ENCODE measurements around the gene SCD5.

The SCD5 gene

DNA sequence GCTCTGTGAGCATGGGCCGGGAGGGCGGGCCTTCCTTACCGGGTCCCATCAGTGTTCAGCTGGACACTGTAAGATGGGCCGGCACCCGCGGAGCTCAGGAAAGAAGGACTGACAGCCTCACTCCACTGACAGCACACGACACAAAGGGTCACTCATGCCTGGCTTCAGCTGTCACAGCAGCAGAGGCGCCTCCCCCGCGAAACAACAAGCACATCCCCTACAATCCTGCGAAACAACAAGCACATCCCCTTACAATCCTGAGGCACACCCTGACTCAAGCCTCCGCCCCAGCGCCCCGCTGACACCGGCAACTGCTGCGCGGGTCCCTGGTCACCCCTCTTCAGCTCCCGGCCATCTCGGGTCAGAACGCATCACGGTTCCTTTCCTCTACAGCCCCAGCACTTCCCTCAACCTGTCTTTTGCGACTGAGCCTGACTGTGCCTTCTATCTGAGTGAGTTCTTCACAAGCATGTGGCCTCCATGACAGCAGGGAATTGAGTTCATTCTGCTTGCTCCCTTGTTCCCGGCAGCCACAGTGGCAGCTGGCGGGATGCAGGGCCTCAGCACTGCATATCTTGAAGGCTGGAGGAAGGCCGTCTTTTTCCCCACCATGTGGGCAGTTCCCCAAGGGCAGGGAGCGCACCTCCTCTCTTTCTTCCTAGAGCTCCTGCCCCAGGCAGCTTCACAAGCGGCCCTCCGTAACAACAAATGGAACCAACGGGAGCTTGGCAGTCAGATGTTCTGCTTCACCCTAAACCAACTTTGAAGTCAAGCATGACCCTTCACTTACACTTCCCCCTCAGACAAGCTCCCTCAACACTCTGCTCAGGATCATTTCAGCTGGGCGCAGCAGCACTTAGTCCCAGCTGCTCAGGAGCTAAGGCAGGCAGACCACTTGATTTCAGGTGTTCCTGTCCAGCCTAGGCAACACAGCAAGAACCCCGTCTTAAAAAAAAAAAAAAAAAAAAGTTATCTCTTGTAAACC lies 39.6 kb downstream of the SCD5 start:
- DNase-seq = no peak

DNA sequence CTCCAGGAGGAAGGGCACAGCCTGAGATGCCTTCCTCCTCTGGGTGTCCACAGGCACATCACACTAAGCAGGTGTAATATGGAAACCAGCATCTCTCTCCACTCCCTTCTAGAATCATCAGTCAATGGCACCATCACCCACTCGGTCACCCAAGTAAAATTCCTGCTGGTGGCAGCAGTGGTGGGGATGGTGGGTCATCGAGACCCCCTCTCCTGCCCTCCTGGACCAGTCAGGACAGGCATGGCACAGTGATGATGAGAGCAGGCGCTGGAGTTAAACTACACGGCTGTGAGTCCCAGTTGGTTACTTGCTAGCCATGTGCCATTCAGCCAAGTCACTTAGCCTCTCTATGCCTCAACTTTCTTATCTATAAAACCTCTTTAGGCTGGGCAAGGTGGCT lies 42.5 kb downstream of the SCD5 start:
- no peak for DNase-seq

DNA sequence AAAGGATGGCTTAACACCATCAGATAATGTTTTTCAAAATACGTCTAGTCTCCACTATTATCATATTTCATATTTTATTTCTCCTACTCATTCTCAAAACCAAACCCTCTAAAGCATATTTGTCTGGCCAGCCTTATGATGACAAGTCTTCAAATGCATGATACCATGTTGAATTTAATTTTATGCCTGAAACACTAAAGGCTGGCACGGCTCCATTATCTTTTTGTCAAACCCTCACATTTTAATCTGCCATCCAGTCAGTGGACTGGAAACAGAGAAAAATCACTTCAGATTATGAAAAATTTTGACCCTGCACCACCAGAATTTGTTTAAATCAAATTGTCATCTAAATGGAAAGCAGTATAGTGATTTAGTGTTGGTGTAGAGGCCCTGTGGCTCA lies 42.9 kb downstream of the SCD5 start:
- no peak for DNase-seq

DNA sequence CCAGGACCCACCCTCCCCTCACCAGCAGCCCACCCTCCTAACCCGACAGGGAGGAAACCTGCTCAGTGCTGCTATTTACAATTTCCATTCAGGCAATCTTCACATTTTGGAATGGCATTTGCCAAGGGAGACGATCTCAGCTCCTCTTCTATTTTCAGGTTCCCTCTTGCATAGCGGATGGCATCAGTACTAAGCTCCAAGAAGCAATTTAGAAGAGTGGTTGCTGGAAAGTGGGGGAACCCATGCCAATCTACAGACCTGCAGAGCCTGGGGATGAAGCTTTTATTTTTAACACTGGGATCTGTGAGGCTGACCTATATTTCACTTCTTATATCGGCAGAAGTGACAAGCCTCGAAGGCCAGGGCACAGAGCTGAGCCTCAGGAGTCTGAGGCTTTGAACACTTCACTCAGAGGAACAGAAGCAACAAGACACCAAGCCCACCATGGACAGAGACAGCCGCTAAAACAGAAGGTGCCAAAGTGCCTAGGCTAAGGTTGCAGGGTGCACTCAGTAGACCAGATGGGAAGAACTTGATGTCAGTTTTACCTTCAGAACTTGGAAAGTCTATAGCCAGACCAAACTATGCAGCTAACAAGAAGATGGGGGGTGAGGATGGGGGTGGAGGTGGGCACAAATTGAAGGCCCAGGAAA lies 44.0 kb downstream of the SCD5 start:
- DNase-seq = no peak

DNA sequence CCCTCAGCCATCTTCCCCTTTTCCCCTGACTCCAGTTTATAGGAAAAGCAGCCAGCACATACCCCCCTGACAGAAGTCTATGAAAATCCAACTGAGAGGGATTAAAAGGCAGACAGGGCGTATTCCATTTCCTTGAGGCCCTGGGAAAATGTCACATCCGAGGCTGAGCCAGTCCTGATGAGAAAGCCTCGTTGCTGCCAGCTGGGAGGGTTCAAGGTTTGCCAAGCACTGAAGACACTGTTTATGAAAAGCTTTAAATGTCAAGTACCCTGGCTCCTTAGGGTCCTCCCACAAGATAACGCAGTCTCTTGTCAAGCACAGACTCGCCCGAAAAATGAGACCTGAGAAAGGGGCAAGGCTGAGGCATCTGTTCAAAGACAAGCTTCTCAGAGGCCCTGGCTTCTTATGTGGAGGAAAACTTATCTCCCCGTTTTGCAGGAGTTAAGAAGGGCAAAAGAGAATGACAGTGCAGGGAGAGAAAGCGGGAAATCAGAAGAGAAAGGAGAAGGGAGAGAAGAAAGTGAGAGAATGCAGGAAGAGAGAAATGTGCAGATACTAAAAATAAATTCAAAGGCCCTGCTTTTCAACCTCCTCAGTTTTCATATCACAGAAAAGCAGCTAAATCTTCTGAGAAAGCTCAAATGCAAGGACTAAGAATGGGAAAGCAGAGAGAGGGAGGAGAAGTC lies 44.7 kb downstream of the SCD5 start:
- DNase-seq = no peak

DNA sequence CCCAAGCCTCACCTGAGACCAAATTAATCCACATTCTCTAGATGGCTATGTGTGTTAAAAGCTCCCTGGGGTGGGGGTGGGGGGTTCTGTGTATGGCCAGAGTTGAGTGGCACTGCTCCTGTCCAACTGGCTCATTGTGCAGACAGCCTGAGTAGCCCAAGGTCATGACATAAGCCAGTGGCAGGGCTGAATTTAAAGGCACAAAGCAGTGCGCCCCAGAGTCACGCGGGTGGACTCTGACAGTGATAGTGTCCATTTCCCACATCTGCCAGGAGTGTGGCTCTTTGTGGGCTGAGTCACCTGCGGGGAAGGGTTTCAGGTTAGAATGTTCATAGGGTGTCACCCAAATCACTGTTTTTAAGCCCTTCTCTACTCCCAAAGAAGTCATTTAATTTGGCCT lies 45.4 kb downstream of the SCD5 start:
- no peak for DNase-seq

DNA sequence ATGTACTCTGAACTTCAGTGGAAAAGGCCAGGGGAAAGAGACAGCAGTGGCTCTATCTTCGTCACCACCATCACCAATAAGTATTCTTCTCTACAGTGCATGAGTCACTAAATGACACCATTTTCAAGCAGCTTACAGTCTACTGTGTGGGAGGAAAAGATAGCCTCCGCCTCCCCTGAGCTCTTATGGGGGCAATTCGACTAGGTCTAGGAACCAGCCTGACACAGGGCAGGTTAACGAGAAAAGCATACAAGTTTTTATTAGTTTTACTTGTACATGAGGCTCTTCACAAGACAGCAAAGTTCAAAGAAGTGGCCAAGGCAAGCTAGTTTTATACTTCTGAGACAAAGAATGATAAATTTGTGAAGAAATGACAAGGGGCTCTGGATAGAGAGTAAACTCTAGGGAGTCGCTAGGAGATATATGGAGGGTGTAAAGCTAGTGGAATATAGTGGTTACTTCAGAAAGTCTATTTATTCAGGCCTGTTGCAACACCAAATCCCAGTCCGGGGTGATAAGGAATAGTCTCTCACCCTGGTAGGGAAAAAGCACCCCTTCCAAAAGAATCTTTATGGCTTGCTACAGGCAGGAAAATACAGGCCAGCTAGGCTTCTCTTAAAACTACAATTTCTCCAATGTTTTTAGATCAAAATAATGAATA lies 49.7 kb downstream of the SCD5 start:
- no peak for DNase-seq

DNA sequence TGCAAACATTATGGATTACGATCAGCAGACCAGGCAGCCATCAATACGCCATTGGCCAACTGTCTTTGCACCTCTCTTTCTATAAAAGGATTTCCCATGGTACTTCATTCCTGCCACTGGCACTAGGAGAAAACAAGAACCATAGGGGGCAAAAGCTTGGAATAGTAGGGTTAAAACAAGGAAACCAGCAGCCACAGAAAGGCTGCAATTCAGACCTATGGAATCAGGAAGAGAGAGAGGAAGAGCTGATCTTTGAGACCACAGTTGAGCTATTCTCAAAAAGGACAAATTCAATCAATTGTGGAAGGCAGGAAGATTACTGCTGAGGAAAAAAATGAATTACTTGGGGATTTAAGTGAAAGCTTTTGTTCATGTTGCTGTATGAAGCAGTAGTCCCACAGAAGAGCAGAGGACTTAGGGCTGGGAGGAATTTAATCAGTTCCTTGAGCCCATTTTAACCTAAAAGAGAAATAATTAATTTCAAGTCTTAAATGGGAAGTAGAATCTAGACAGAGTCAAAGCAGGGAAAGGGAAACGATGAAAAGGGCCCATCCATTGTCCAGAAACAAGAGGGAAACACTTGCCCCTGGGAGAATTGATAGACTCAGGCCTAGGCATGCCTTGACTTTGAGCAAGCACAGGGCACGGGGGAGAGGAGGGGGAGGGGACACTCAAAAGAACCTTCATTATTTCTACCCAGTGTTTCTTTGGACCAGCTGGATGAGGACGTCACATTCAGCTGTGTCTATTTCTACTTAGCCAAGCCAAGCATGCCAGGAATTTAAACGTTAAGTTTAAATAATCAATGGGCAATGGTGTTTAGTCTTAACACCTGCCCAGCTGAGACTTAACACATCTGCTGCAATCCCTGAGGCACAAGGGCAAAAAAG lies 50.7 kb downstream of the SCD5 start:
- DNase-seq = no peak

DNA sequence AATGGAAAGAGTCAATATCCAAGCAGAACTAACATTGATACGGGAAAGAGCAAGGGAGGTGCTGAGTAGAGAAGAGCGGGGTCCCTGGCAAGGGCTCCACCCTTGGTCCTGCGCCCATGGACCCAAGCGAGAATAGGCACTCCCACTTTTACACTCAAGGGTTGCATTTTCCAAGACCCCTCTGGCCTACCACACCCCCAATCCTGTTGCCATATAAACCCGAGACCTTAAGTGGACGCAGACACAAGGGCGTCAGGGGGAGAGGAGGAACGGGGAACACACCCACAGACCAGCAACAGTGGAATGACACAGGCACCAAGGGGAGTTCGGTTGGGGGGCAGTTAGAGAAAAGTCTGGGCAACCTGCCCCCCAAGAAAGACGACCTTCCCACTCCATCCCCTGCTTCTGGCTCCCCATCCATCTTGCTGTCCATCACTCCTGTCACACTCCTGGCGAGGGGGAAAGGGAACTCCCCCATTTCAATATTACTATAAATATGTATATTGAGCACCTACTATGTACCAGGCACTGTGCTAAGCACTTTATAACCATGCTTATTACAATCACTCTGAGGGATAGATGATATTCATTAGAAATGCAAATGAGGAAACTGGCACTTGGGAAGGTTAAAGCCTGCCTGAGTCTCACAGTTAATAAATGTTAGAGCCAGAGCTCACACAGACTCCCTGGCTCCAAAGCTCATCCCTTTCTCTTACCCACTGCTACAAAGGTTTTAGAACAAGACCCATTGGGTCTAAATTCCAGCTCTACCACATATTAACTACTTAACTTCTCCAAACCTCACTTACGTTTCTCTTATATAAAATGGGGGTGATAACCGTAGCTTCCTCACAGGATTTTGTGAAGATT lies 51.7 kb downstream of the SCD5 start:
- no peak for DNase-seq

DNA sequence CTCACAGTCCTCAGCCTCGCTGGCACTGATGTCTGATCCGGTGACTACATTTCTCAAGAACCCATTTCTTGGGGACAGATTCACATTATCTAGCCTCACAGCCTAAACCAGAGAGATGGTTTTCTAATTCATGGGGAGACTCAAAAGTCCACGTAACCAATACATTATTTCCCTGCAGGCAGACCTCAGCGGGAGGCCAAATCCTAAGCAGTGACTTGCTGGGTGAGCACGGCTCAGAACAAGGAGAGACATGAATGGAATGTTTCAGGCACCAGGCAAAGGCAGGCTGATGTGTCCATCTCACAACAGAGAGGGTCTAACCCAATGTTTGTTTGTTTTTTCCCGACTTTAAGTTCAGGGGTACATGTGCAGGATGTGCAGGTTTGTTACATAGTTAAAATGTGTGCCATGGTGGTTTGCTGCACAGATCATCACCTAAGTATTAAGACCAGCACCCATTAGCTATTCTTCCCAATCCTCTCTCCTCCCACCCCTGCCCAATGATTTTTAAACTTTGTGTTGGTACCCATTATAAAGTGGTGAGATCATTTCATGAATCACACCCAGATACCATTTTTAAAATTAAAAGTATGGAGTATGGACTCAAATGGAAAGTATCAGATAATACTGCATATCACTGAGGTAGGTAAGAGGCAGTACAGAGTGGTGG lies 53.3 kb downstream of the SCD5 start:
- DNase-seq = no peak

DNA sequence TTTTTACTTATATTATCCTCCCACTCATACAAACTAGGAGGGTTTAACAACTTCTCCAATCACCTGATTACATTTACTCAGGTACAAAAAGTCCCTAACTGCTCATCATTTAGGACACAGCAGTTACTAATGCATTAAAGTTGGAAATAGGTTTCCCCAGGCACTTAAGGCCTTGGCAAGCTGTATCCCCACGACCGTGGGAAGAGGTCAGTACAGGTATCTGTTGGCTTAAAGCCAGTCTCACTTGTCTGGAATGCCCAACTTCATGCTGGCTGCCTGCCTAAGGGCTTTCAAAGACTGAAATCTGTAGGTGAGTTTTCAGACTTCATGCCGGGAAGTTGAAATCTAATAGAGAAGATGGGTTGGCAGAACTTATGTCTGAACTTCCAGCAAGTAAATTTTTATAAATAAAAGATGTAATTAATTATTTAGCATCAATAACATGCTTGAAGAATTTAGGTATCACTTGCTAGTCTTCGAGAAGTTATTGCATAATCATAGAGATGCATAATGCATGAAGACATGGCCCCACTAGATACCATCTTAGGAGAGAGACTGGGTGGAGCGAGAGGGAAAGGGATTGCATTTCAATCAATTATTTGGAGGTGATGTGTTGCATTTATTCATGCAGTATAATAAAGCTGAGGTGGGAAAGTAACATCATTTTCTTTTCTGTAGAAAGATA lies 54.2 kb downstream of the SCD5 start:
- DNase-seq = no peak

DNA sequence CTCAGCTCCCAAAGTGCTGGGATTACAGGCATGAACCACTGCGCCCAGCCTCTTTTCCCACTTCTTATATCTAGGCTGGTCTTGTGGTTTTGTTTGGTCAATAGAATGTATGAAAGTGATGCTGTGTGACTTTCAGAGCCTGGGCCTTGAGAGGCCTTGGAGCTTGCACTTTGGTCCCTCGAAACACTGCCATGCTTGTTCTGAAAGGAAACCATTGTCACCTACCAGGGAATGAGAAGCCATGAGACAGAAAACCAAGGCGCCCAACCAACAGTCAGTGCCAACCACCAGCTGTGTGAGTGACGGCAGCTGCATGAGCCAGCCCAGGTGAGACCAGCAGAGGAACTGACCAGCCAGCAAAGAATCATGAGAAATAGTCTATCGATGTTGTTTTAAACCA lies 57.4 kb downstream of the SCD5 start:
- no peak for DNase-seq

DNA sequence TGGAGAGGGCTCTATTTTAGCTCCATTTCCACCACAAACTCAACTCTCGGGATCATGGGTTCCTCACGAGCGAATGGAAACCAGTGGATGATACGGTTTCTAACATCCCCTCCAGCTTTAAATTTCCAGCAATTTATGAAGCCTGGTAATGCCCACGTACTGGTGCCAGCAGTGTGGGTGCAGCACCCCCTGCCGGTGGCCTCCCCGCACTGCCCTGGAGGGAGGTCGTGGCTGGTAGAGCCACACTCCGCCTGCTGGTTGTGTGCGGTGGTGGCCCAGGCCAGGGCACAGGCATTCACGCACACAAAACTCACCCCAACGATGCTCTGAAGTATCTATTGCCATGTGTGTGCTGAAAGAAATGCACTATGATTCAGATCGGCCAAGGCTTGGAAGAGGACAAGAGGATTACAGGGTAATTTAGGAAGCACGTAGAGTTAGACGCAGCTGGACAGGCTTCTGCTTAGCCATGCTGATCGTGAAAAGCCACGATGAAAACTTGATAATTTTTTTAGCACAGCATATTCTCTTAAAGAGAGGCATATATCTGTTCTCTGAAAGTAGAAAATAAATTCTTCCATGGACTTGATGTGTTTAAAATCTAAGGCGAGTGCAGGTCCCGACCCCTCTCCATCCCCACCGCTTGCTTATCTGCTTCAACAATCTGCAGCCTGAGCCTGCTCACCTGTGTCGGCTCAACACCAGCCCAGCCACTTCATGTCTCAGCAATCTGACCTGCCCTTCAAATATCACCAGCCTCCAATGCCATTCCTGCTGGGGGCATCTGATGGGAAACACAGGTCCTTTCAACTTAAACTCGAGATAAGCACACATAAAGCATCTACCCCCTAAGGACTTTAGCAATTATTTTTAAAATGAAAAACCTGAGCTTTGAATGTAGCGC lies 59.1 kb downstream of the SCD5 start:
- DNase-seq = no peak

DNA sequence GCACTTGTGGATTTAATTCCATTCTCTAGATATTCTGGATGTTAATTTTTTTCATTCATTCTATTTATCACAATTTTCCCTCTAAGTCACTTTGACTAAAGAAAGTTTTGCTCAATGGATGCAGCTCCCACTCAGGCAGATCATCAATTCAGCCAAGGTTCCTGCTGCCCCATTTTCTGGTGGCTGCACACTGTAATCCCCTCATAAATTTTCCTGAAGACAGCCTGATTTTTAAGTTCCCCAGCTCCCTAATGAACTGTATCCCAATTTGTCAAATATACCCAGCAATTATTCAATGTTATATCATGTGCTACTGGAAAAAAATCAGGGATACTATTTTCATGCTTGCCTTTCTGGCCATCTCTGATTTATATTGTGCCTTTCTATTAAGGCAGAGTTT lies 61.2 kb downstream of the SCD5 start:
- no peak for DNase-seq

DNA sequence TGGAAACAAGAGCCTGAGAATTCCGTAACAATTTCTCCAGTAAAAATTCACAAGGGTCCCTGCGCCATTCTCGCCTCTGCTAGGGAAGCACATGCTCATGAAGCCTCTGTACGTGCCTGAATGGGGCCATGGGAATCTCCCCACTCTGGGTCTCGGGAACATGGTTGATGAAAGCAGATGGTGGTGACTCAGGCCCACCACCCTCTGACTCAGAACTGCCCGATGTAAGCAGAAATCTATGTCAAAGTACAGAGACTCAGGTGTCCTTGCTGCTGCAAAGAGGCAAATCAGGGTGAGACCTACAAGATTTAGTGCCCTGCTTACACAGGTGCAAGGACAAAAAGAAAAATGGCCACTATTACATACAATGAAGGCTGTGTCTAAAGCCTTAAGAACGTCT lies 65.0 kb downstream of the SCD5 start:
- no peak for DNase-seq

DNA sequence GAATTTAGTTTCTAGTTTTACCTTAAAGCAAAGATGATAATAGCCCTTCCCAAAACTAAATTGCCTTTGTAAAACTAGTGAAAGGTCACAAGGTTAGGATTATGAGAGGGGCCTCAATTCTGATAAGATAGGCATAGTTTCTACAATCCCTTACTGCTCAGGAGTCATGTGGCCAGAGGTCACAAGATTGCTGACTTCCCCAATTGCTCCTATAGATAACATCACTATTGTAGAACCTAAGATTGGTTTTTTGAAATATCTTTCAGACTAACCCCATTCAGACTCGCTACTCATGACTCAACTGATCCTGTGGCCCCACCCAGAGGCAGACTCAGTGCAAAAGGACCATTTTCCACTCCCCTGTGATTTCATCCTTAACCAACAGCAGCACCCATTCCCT lies 70.3 kb downstream of the SCD5 start:
- DNase-seq = no peak

DNA sequence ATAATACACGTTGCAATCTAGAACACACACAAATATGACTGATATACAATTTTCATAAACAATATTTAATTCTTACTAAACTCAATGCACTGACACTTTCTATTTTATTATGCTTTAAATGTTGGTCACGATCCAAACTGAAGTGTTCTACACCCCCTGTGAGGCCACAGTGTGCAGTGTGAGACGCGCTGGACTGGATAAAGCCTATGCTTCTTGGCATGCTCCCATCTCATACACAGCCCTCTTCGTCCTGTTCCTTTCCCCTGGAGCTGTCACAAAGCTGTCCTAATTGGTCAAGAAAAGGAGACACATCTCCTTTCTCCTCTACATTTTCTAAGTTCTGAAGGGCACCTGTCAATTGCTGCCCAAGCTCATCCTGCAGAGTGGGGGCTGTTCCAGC lies 72.0 kb downstream of the SCD5 start:
- no peak for DNase-seq

DNA sequence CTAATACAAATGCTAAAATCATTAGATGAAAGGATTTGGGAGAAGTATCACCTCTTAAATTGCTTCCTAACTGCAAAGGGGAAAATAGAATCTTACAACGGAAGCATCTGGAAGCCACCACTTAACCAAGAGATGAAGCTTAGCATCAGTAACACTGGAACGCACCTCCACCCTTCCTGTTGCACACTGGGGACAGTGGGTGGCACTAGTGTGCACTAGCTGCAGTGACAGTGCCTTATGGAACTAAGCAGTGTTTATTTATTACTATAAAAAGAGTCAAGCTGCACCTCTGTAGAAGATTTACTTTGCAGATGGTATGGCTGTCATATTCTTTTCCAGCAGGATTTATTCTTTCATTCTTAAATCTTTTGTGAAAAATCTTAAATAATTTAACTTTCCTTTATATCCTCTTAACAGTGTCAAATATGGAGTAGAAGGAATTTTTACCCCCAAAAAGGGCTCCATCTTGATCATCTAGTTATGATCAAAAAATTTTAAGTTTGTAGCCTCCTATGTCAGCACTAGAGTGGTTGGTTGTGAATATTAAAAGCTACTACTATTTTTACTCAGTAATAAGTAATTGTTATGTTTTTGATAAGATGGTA lies 76.7 kb downstream of the SCD5 start:
- peak; percentile 48 for DNase-seq

Data from COR-L47 (cell line).